DOHH2 (cell line): ENCODE results near the gene FBXO7.

Source experiments
- CTCF ChIP-seq: fragments of 200-600 bp; sonication (generic); IDR thresholded peaks from one replicate; pipeline ENCODE4 v1.5.1; 2014; ENCODE audit warnings: antibody characterized with exemption, mild to moderate bottlenecking, low read depth, low read length; ENCODE audit not compliant: poor library complexity, severe bottlenecking
- EZH2phosphoT487 ChIP-seq: fragments of 200-600 bp; sonication (generic); IDR thresholded peaks from 2 replicates; pipeline ENCODE4 v1.6.1; 2017; ENCODE audit warnings: borderline replicate concordance, mild to moderate bottlenecking, antibody characterized with exemption, low read length, moderate library complexity, mixed read lengths

GRCh38 chr22:32477596-32477995 is 3.0 kb downstream of the FBXO7 start:
- TF ChIP-seq CTCF (no peak), EZH2phosphoT487 (no peak)
